ENCODE results near the gene MRPL53.

The MRPL53 gene

DNA sequence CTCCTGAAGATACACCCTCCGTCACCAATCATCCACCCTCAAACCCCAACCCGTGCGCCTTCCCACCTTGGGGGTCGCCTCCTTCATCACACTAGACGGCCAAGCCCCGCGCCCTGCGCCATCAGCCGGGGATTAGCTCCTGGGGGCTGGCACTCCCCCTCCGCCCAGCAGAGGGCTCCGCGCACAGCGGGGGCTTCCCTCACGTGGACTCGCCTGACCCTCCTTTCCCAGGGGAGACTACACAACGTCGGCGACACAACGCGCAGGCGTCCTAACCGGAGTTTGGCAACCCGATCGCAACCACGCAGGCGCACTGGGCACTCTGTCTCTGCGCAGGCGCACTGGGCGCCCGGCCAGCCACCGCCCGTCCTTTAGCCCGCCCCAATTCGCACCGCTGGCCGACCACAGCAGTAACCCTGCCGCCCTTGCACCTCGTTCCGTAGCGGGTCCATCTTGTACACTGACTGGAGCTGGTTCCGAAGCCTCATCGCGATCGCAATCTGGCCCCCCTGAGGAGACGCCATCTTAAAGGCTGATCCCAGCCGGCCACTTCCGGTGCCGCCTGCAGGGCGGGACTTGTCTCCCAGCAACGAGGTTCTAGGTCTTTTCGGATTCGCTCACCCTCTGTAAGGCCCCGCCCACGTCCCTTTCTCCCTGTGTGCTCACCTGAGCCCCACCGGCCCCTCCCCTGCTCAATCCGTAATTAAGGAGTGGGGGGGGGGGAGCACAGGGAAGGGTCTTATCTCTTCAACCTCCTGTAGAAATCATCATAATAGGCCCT, 34.9 kb upstream of the MRPL53 start, which contains the start of gene PCGF1:
TSS of gene PCGF1 (minus strand) at position 551 of the 781 bp plus-strand sequence. CDS start at position 524, 27 bp downstream.
- Histone ChIP-seq H3K9ac (ENCODE audit: low read length) (peak within 1 kb of the TSS; percentile 91), H2AFZ (ENCODE audit: low read depth, low read length) (peak within 1 kb of the TSS; percentile 88; the same call in 1 of the 2 replicates), H3K4me2 (ENCODE audit: low read length) (peak within 1 kb of the TSS; percentile 88), H3K27me3 (ENCODE audit: low read depth, low read length) (no peaks in the 10 kb centered on the region), H4K20me1 (ENCODE audit: insufficient read depth, low read length) (no peaks in the 10 kb centered on the region), H3K4me3 (ENCODE audit: low read length) (peak within 1 kb of the TSS; percentile 82), H3K4me1 (ENCODE audit: low read length) (peaks cover 32% of the 10 kb centered on the region), H3K36me3 (replicated peaks; ENCODE audit: low read depth, low read length) (peaks cover 13% of the 10 kb centered on the region), H3K27ac (ENCODE audit: low read length) (peak within 1 kb of the TSS; percentile 93), H3K9me3 (ENCODE audit: insufficient read depth, low read length) (no peaks in the 10 kb centered on the region), H3K79me2 (ENCODE audit: low read length) (peaks cover 11% of the 10 kb centered on the region)
- TF ChIP-seq, protein P1, sequence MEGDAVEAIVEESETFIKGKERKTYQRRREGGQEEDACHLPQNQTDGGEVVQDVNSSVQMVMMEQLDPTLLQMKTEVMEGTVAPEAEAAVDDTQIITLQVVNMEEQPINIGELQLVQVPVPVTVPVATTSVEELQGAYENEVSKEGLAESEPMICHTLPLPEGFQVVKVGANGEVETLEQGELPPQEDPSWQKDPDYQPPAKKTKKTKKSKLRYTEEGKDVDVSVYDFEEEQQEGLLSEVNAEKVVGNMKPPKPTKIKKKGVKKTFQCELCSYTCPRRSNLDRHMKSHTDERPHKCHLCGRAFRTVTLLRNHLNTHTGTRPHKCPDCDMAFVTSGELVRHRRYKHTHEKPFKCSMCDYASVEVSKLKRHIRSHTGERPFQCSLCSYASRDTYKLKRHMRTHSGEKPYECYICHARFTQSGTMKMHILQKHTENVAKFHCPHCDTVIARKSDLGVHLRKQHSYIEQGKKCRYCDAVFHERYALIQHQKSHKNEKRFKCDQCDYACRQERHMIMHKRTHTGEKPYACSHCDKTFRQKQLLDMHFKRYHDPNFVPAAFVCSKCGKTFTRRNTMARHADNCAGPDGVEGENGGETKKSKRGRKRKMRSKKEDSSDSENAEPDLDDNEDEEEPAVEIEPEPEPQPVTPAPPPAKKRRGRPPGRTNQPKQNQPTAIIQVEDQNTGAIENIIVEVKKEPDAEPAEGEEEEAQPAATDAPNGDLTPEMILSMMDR (IDR thresholded peaks at IDR 0.05; ENCODE audit: low read depth, low read length) = peak; percentile 59
- no peak for TF ChIP-seq EZH2phosphoT487 (IDR thresholded peaks at IDR 0.05; ENCODE audit: low read depth)

DNA sequence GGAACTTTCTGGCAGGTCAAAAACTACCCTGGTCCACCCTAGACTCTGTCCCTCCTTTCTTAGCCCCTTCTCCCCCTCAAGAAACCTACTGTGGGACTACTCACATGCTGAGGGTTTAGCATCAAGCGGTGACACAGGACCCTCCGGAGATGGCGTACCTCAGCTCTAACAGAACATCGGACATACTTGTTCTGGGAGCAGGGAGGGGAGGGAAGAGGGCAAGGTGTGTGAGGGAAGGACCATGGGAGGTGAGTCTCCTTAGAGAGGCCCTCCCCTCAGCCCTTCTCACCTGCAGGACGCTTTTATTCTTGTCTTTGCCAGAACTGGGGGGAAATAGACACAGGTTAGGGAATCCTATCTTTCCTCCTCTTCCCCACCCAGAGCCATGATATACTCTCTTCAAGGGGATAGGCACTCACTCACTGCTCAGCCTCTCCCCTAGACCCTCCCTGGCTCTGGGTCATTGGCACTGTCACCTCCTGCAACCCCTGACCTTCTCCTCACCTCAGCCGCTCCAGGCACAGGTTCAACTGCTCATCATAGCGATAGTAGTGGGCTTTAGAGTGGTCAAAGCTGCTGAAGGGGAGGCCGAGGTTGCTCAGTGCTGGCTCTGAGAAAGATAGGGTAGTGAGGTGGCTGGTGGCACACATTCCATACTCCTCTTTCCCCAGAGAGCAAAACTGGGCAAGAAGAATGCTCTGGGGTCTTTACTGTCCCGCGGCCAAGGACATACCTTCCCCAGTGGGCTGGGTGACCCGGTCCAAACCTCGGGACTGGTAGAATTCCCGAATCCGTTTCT, 33.2 kb upstream of the MRPL53 start:
- H4K20me1 ChIP-seq (ENCODE audit: insufficient read depth, low read length) = no peaks in the 10 kb centered on the region
- H2AFZ ChIP-seq (ENCODE audit: low read depth, low read length) = no peak overlapping the region
- H3K4me2 ChIP-seq (ENCODE audit: low read length) = peak overlapping the region; percentile 7; the same call in 1 of the 2 replicates
- peaks cover 13% of the 10 kb centered on the region for H3K36me3 ChIP-seq (replicated peaks; ENCODE audit: low read depth, low read length)
- no peak overlapping the region for H3K4me3 ChIP-seq (ENCODE audit: low read length)
- H3K9me3 ChIP-seq (ENCODE audit: insufficient read depth, low read length) = no peaks in the 10 kb centered on the region
- peaks cover 11% of the 10 kb centered on the region for H3K79me2 ChIP-seq (ENCODE audit: low read length)
- no peaks in the 10 kb centered on the region for H3K27me3 ChIP-seq (ENCODE audit: low read depth, low read length)
- H3K27ac ChIP-seq (ENCODE audit: low read length) = no peak overlapping the region
- peaks cover 32% of the 10 kb centered on the region for H3K4me1 ChIP-seq (ENCODE audit: low read length)
- H3K9ac ChIP-seq (ENCODE audit: low read length) = no peak overlapping the region
- no peak for TF ChIP-seq EZH2phosphoT487 (IDR thresholded peaks at IDR 0.05; ENCODE audit: low read depth)
- TF ChIP-seq, protein P1 (IDR thresholded peaks at IDR 0.05; ENCODE audit: low read depth, low read length) = no peak

DNA sequence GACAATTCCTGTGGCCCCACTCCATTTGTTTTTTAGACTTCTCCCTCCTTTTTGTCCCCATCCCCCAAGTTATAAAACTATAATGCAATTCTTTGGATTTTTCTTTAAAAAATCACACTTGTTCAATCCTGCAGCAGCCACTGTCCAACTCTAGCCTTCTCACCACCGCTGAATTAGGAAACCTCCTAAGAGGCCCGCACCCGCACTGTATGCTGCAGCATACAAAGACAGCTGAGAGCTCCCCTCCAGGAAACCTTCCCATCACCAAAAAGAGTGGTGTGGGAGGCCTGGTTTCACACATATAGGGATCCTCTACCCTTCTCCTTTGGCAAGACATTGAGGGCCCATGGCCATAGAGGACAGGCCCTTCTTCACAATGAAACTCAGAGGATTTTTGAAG, 32.1 kb upstream of the MRPL53 start:
- peaks cover 13% of the 10 kb centered on the region for H3K36me3 ChIP-seq (replicated peaks; ENCODE audit: low read depth, low read length)
- no peak overlapping the region for H3K27ac ChIP-seq (ENCODE audit: low read length)
- no peak overlapping the region for H3K4me3 ChIP-seq (ENCODE audit: low read length)
- no peaks in the 10 kb centered on the region for H3K27me3 ChIP-seq (ENCODE audit: low read depth, low read length)
- peaks cover 29% of the 10 kb centered on the region for H3K4me1 ChIP-seq (ENCODE audit: low read length)
- H2AFZ ChIP-seq (ENCODE audit: low read depth, low read length) = no peak overlapping the region
- H3K4me2 ChIP-seq (ENCODE audit: low read length) = no peak overlapping the region
- no peaks in the 10 kb centered on the region for H3K9me3 ChIP-seq (ENCODE audit: insufficient read depth, low read length)
- H3K79me2 ChIP-seq (ENCODE audit: low read length) = peaks cover 11% of the 10 kb centered on the region
- TF ChIP-seq EZH2phosphoT487 (IDR thresholded peaks at IDR 0.05; ENCODE audit: low read depth) = no peak
- TF ChIP-seq, protein P1 (IDR thresholded peaks at IDR 0.05; ENCODE audit: low read depth, low read length) = no peak
- H4K20me1 ChIP-seq (ENCODE audit: insufficient read depth, low read length) = no peaks in the 10 kb centered on the region
- no peak overlapping the region for H3K9ac ChIP-seq (ENCODE audit: low read length)
